LNCaP clone FGC (cell line): Measurements from ENCODE around the gene PHLDB2.

Source experiments
- DNase-seq: peaks from one replicate; pipeline ENCODE4 v3.0.0-alpha.2; 2011; ENCODE audit warnings: low read depth
- H3K4me3 ChIP-seq: 2 replicates; pipeline ENCODE4 v1.5.1; 2011; ENCODE audit warnings: mild to moderate bottlenecking, low read depth, low read length, control low read depth
- CTCF ChIP-seq: IDR thresholded peaks from 2 replicates; pipeline ENCODE4 v1.5.1; 2012; ENCODE audit warnings: mild to moderate bottlenecking; ENCODE audit not compliant: control insufficient read depth, insufficient read depth; ENCODE audit errors: extremely low read depth

The PHLDB2 gene

GRCh38 chr3:111904376-111905241 is 45.5 kb downstream of the PHLDB2 start:
- no peak for TF ChIP-seq CTCF
- no peak for DNase-seq

GRCh38 chr3:111906656-111907055 is 47.6 kb downstream of the PHLDB2 start:
- DNase-seq = no peak

More at GRCh38 chr3:111904376-111905241, 45.5 kb downstream of the PHLDB2 start:
- no peak overlapping the region for H3K4me3 ChIP-seq

GRCh38 chr3:111907151-111907550 is 48.1 kb downstream of the PHLDB2 start:
- no peak overlapping the region for H3K4me3 ChIP-seq
- TF ChIP-seq CTCF = no peak
- no peak for DNase-seq

More at GRCh38 chr3:111906656-111907055, 47.6 kb downstream of the PHLDB2 start:
- TF ChIP-seq CTCF = no peak
- no peak overlapping the region for H3K4me3 ChIP-seq

GRCh38 chr3:111910806-111911205 is 51.7 kb downstream of the PHLDB2 start:
- H3K4me3 ChIP-seq = no peak overlapping the region
- TF ChIP-seq CTCF = no peak
- no peak for DNase-seq

GRCh38 chr3:111911446-111911845 is 52.4 kb downstream of the PHLDB2 start:
- no peak for DNase-seq
- no peak overlapping the region for H3K4me3 ChIP-seq

GRCh38 chr3:111913163-111913763 is 54.2 kb downstream of the PHLDB2 start:
- no peak for DNase-seq
- TF ChIP-seq CTCF = no peak
- H3K4me3 ChIP-seq = no peak overlapping the region

More at GRCh38 chr3:111911446-111911845, 52.4 kb downstream of the PHLDB2 start:
- TF ChIP-seq CTCF = no peak
